NAMALWA (cell line): Measurements from ENCODE around the gene PDSS2.
"Not testable (repeated sequence)": the region's sequence is repeated elsewhere in the genome, so short reads cannot be mapped to it uniquely, and the experiment has no call there.

ENCODE experiments used
- DNase-seq: peaks from one replicate; pipeline ENCODE4 v3.0.0-alpha.2; 2015; ENCODE audit warnings: low spot score

Gene PDSS2

GRCh38 chr6:107416145-107416544, 43.2 kb downstream of the PDSS2 start:
- no peak for DNase-seq

- no peak for DNase-seq
Observed at GRCh38 chr6:107413966-107414645, 45.3 kb downstream of the PDSS2 start.

GRCh38 chr6:107411161-107411560, 48.2 kb downstream of the PDSS2 start:
- no peak for DNase-seq

- DNase-seq: no peak
Observed at GRCh38 chr6:107409942-107410341, 49.4 kb downstream of the PDSS2 start.

GRCh38 chr6:107408714-107409113, 50.6 kb downstream of the PDSS2 start:
- DNase-seq: no peak

- DNase-seq: no peak
Observed at GRCh38 chr6:107405002-107405401, 54.4 kb downstream of the PDSS2 start.

GRCh38 chr6:107402533-107402932, 56.8 kb downstream of the PDSS2 start:
- DNase-seq: no peak

- no peak for DNase-seq
Observed at GRCh38 chr6:107401573-107401972, 57.8 kb downstream of the PDSS2 start.

GRCh38 chr6:107400616-107401147, 58.7 kb downstream of the PDSS2 start:
- DNase-seq: no peak

GRCh38 chr6:107399935-107400334, 59.4 kb downstream of the PDSS2 start:
- no peak for DNase-seq

GRCh38 chr6:107398001-107398400, 61.4 kb downstream of the PDSS2 start:
- no peak for DNase-seq

- DNase-seq: no peak
Observed at GRCh38 chr6:107396211-107396610, 63.2 kb downstream of the PDSS2 start.

GRCh38 chr6:107392069-107392468, 67.3 kb downstream of the PDSS2 start:
- no peak for DNase-seq

GRCh38 chr6:107390685-107391435, 68.5 kb downstream of the PDSS2 start:
- no peak for DNase-seq

GRCh38 chr6:107390056-107390455, 69.3 kb downstream of the PDSS2 start:
- DNase-seq: no peak

GRCh38 chr6:107386904-107387303, 72.5 kb downstream of the PDSS2 start:
- DNase-seq: no peak

GRCh38 chr6:107386340-107386739, 73.0 kb downstream of the PDSS2 start:
- no peak for DNase-seq

- DNase-seq: no peak
Observed at GRCh38 chr6:107383705-107384104, 75.7 kb downstream of the PDSS2 start.

GRCh38 chr6:107374264-107374663, 85.1 kb downstream of the PDSS2 start:
- no peak for DNase-seq

- no peak for DNase-seq
Observed at GRCh38 chr6:107369493-107369892, 89.9 kb downstream of the PDSS2 start.

GRCh38 chr6:107368471-107368870, 90.9 kb downstream of the PDSS2 start:
- no peak for DNase-seq

- not testable (repeated sequence) for DNase-seq
Observed at GRCh38 chr6:107364173-107364572, 95.2 kb downstream of the PDSS2 start.
